Spinal cord (tissue), 10 donors: ENCODE measurements around the gene MKNK1. TPM values are rescaled to one million over a fixed set of nuclear protein-coding genes. Genes with fewer than 3 reads are reported as not detected.

Experiments used
- DNase-seq, 6 donors: peaks; one replicate each; pipeline versions ENCODE4 v3.0.0 to v3.0.0-alpha.2; 2013 to 2015; ENCODE audit warnings: low spot score in 6 of 6, low read depth in 4 of 6
- H3K27ac ChIP-seq: one replicate; pipeline ENCODE4 v1.5.1; 2013; ENCODE audit warnings: low read depth, low read length, control low read depth
- H3K27me3 ChIP-seq: one replicate; pipeline ENCODE4 v1.6.1; 2013; ENCODE audit warnings: low read length; ENCODE audit not compliant: control insufficient read depth, insufficient read depth
- H3K36me3 ChIP-seq: one replicate; pipeline ENCODE4 v1.6.1; 2013; ENCODE audit warnings: low read length; ENCODE audit not compliant: control insufficient read depth, insufficient read depth
- H3K4me1 ChIP-seq: one replicate; pipeline ENCODE4 v1.6.1; 2013; ENCODE audit warnings: low read length; ENCODE audit not compliant: control insufficient read depth, insufficient read depth
- H3K4me3 ChIP-seq: one replicate; pipeline ENCODE4 v1.5.1; 2013; ENCODE audit warnings: low read depth, low read length, control low read depth
- H3K9me3 ChIP-seq: one replicate; pipeline ENCODE4 v1.6.1; 2013; ENCODE audit warnings: low read length; ENCODE audit not compliant: control insufficient read depth, insufficient read depth
- WGBS: methylation state at CpG from one replicate; pipeline ENCODE4 v1.1.5; 2013; ENCODE audit warnings: missing lambda C conversion rate; ENCODE audit not compliant: insufficient coverage; 5-methylcytosine and 5-hydroxymethylcytosine counted together
- polyA plus RNA-seq, 2 donors: library from polyadenylated mRNA; unstranded; fragments of 120-200 nt; gene quantifications; one replicate each; pipeline ENCODE4 v1.2.1, GENCODE V29; 2013; ENCODE audit not compliant: insufficient read length in 2 of 2
- total RNA-seq, 2 donors: library from RNA; depleted of rRNA in 1 of 2; stranded (reverse); fragments of 120-200 nt in 1 of 2; fragments of >200 nt in 1 of 2; gene quantifications; one replicate each; pipeline versions ENCODE4 v1.2.3 to v1.2.4, GENCODE V29; 2013 to 2014
- donor health status: healthy.

MKNK1 gene
- total and polyA plus RNA-seq, 4 donors: 24.6 to 52.2 (median 32.3) TPM

DNA sequence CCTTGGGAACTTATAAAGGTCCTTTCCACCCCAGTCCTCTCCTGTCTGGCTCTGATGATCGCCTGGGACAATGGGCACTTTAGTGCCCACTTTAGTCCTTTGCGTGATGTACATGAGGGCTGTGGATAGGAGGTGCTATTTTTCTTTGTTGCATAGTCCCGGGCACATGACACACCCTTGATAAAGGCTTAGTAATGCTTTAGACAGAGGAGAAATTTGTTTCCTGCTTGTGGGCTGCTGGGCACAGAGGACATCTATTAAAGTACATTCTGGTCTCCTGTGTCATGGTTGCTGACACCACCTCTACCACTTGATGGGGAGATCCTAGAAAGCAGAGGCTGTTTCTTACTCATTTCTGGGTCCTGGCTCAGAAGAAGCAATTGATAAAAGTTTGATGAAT, 47.2 kb downstream of the MKNK1 start:
- Histone ChIP-seq H3K9me3 (no peaks in the 10 kb centered on the region), H3K27me3 (no peaks in the 10 kb centered on the region), H3K27ac (no peak overlapping the region), H3K4me3 (no peak overlapping the region), H3K36me3 (peaks cover 34% of the 10 kb centered on the region), H3K4me1 (peaks cover 45% of the 10 kb centered on the region)
- DNase-seq: no peak
- WGBS: 80% methylated on average over 2 of the region's 3 CpGs

DNA sequence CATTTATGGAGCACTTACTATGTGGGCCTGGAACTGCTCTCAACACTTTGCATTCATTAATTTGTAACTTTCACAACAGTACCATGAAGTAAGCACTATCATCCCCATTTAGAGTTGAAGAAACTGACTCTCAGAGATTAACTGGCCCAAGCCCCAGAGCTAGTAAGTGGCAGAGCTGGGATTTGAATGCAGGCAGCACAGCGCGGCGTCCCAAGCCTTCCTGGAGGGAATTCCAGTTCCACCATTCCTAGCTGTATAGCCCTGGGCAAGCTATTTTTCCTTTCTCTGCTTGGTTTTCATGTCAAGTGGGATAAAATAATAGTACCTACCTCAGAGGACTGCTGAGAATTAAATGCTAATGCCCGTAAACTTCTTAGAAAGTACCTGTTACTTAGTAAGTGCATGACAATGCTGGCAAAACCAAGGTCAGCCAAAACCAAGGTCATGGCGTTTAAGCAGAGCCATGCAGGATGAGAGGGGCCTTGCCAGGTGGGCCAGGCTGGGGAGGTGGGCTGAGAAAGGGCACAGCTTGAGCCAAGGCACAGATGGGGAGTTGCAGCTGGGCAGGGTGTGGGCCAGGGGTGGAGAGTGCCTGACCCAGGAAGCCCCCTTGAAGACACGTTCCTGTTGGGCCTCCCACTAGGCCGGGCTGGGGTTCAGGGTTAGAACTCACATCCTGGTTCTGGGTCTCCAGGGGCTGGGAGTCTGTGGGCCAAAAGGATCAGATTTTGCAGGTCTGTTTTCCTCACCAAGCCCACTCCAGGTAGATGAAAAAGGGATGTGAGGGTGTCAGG, 48.0 kb downstream of the MKNK1 start:
- Histone ChIP-seq H3K9me3 (no peaks in the 10 kb centered on the region), H3K27me3 (no peaks in the 10 kb centered on the region), H3K27ac (no peak overlapping the region), H3K36me3 (peaks cover 27% of the 10 kb centered on the region), H3K4me1 (peaks cover 53% of the 10 kb centered on the region), H3K4me3 (no peak overlapping the region)
- WGBS: 78% methylated on average over 4 of the region's 7 CpGs
- DNase-seq: no peak

DNA sequence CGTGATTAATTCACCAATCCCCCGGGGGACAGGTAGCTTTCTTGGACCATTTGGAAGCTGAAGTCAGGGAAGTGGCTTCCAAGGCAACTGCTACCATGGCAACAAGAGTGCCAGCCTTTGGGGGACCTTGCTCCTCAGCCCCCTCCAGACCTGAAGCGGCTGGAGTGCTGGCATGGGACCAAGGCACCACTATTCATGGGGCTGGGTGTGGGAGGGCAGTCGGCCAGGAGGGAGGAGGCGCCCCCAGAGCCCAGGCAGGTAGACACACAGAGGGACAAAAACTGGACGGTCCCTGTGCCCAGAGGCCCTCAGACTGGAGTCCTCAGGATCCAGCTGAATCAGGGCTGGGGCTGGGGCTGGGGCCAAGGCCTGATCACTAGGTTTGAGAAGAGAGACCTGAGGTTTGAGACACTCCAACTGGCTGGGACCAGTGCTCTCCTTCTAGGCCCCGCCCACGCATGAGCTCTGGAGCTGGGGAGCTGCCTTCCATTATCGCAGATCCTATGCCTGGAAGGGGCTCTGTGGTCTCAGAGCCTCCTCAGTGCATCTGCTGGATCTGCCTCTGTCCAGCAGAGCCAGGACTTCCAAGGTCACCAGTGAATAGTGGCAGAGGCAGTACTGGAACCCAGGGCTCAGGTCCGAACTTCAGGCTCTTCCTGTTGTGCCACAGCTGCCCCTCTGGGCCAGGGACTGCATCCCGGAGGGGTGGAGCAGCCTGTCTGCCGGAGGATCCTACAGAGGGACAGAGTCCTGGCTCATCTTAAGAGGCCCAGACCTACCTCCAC, 49.3 kb downstream of the MKNK1 start:
- Histone ChIP-seq H3K4me1 (peaks cover 66% of the 10 kb centered on the region), H3K4me3 (no peak overlapping the region), H3K27me3 (peaks cover 2% of the 10 kb centered on the region), H3K9me3 (no peaks in the 10 kb centered on the region), H3K27ac (no peak overlapping the region), H3K36me3 (peaks cover 15% of the 10 kb centered on the region)
- peak in 4 of 6 donors; percentile 60 to 95 (median 66) for DNase-seq
- 58% methylated on average over 11 of the region's 12 CpGs for WGBS

DNA sequence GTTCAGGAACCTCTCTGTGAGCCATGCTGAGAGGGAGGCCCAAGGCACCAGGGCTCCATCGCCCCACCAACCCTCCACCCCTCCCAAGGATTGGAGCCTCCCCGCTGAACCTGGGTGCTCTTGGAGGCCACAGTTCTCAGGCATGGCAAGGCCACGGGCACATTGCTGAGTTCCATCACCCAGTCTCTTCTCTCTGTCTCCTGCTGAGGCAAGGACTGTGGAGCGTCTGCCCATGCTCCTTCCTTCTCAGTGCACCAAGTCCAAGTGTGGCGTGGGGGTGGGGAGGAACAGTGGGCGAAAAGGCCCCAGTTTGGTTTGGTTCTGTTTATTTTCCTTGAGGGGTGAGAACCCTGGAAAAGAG, 49.9 kb downstream of the MKNK1 start:
- Histone ChIP-seq H3K27me3 (peaks cover 2% of the 10 kb centered on the region), H3K4me3 (no peak overlapping the region), H3K36me3 (peaks cover 12% of the 10 kb centered on the region), H3K4me1 (peaks cover 71% of the 10 kb centered on the region), H3K9me3 (no peaks in the 10 kb centered on the region), H3K27ac (no peak overlapping the region)
- no peak for DNase-seq
- WGBS: 66% methylated on average over 5 of the region's 6 CpGs

DNA sequence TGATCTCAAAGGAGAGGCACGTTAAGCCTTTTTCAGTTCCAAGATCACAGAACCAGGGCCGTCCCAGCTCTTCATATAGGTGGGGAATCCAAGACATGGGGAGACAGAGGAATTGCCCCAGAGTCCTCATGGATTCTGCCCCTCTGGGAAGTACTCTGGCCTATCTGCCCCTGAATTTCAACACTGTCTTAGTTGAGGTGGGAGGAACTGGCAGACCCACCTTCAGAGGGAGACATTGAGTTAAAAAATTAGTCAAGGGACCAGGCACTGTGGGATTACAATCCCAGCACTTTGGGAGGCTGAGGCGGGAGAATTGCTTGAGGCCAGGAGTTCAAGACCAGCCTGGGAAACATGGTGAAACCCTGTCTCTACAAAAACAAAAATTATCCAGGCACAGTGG, 50.6 kb downstream of the MKNK1 start:
- H3K9me3 ChIP-seq: no peaks in the 10 kb centered on the region
- H3K4me3 ChIP-seq: no peak overlapping the region
- peaks cover 6% of the 10 kb centered on the region for H3K36me3 ChIP-seq
- H3K4me1 ChIP-seq: peaks cover 70% of the 10 kb centered on the region
- 100% methylated on average over 1 of the region's 3 CpGs for WGBS
- no peak overlapping the region for H3K27ac ChIP-seq
- DNase-seq: no peak
- H3K27me3 ChIP-seq: peaks cover 2% of the 10 kb centered on the region

DNA sequence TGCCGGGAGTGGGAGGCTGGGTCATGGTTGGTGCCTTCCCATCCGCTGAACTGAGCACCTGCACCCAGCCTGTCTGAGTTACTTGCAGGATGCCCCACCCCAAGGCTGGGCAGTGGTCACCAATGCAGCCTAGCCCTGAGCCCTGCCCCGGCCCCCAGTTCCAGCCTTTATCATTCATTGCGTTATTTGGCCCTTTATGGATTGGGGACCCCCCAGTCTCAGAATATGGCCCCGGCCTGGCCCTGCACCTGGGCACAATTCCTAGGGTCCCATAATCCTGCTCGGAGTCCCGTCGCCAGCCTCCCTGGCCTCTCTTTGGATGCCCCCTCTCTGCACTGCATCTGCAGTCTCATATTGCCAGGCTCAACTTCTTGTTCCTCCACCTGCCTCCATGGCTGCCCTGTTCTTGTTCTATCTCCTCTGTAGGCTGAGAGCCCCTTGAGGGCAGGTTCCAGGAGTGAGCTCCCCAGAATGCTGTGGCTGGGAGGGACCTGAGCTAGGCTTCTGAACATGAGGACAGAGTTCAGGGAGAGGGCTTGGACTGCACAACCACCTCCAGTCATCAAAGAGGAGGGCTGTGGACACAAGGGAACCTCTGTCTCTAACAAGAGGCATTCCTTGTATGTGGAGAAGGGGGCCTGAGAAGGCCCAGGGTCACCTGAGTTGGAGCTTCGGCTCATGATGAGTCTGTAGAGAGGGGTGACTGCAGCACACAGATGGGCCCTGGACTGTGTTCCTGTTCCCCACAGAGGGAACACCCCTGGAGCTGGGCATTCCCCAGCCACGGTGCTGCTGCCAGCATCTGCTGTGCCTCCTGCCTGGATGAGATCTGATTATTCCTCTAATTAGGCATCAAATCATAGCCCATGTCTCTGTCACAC, 51.5 kb downstream of the MKNK1 start:
- H3K9me3 ChIP-seq: no peaks in the 10 kb centered on the region
- no peak overlapping the region for H3K27ac ChIP-seq
- no peaks in the 10 kb centered on the region for H3K36me3 ChIP-seq
- no peak for DNase-seq
- peaks cover 69% of the 10 kb centered on the region for H3K4me1 ChIP-seq
- 87% methylated on average over 10 of the region's 10 CpGs for WGBS
- H3K27me3 ChIP-seq: peaks cover 5% of the 10 kb centered on the region
- no peak overlapping the region for H3K4me3 ChIP-seq

DNA sequence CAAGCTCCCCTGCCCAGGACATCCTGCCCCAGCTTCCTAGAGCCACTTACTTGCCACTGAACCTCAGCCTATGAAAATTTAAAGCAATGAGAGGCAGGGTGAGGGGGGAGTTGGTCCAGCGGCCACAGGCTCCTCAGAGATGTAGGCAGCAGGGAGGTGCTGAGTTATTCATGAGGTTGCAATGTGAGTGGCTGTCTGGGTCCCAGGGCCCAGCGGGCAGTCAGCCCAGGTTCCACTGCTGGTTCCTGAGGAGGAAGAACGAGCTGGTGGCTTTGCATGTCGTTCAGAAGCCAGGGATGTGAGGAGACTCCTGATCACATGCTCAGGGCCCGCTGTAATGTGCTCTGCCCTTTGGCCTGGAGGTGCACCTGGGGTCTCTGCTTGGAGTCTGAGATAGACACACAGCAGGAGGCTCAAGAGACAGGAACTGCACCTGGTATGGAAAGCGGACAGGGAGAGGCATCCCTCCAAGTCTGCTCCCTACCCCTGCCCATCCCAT, 52.4 kb downstream of the MKNK1 start, which contains the start of gene KNCN:
TSS of gene KNCN (minus strand) at position 51 of the 499 bp plus-strand sequence. CDS start 432 bp downstream, outside the sequence.
- DNase-seq: no peak
- no peaks in the 10 kb centered on the region for H3K36me3 ChIP-seq
- H3K27ac ChIP-seq: no peak within 1 kb of the TSS
- peaks cover 10% of the 10 kb centered on the region for H3K27me3 ChIP-seq
- no peaks in the 10 kb centered on the region for H3K9me3 ChIP-seq
- WGBS: 65% methylated on average over 6 of the region's 6 CpGs
- H3K4me3 ChIP-seq: no peak within 1 kb of the TSS
- H3K4me1 ChIP-seq: peaks cover 69% of the 10 kb centered on the region

DNA sequence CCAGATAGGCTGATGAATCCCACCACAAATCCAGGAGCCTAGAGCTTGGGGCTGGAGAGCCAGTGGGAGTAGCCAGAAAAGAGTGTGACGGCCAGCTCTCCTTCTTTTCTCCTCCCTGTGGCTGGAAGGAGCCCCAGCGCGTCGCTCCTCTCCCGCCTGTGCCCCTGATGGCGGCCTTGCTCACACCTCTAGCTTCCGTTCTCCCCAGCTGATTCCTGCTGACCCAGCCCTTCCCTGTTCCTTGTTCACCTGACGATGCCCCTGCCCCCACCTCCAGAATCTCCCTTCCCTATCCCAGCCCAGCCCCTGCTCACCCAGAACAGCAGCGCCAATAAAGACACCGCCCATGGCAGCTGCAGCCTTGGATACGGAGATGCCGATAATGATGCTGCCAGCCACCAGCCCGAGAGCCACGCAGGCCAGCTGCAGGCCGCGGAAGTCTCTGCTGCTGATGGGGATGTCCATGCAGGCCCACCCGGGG, 53.3 kb downstream of the MKNK1 start:
- DNase-seq: peak in 1 of 6 donors; percentile 61
- Histone ChIP-seq H3K27me3 (peaks cover 15% of the 10 kb centered on the region), H3K4me3 (no peak overlapping the region), H3K27ac (no peak overlapping the region), H3K36me3 (no peaks in the 10 kb centered on the region), H3K4me1 (peaks cover 69% of the 10 kb centered on the region), H3K9me3 (no peaks in the 10 kb centered on the region)
- 41% methylated on average over 16 of the region's 17 CpGs for WGBS
